Liver (tissue), 3 donors: ENCODE results near the gene NIPBL.

Experiments
- ATF3 ChIP-seq: IDR thresholded peaks from 2 replicates; pipeline ENCODE4 v1.6.1; 2016; ENCODE audit warnings: antibody characterized with exemption
- CTCF ChIP-seq: fragments of 150-350 bp; IDR thresholded peaks from 2 replicates; pipeline ENCODE4 v1.5.1; 2017; ENCODE audit warnings: improper control_type of control experiment, low read depth, low read length; ENCODE audit not compliant: missing input control
- EGR1 ChIP-seq, 2 donors: IDR thresholded peaks; 2 replicates each; pipeline ENCODE4 v1.6.1; 2016 to 2018; ENCODE audit warnings: antibody characterized with exemption in 2 of 2, low read depth in 2 of 2
- FOXA1 ChIP-seq: IDR thresholded peaks from 2 replicates; pipeline ENCODE4 v1.6.1; 2016; ENCODE audit warnings: antibody characterized with exemption
- GABPA ChIP-seq, 2 donors: IDR thresholded peaks in 1 of 2; conservative IDR thresholded peaks in 1 of 2; 2 replicates each; pipeline ENCODE4 v1.6.1; 2016; ENCODE audit warnings: antibody characterized with exemption in 2 of 2, mild to moderate bottlenecking in 1 of 2, moderate library complexity in 1 of 2
- JUND ChIP-seq, 2 donors: IDR thresholded peaks; 2 replicates each; pipeline ENCODE4 v1.6.1; 2016; ENCODE audit warnings: antibody characterized with exemption in 2 of 2
- RXRA ChIP-seq, 2 donors: IDR thresholded peaks; 2 replicates each; pipeline ENCODE4 v1.6.1; 2017 to 2018; ENCODE audit warnings: antibody characterized with exemption in 2 of 2, mild to moderate bottlenecking in 1 of 2
- SP1 ChIP-seq: IDR thresholded peaks from 2 replicates; pipeline ENCODE4 v1.6.1; 2018; ENCODE audit warnings: antibody characterized with exemption, mild to moderate bottlenecking
- YY1 ChIP-seq: IDR thresholded peaks from 2 replicates; pipeline ENCODE4 v1.6.1; 2016; ENCODE audit warnings: antibody characterized with exemption, mild to moderate bottlenecking
- TF ChIP-seq, protein P1 (sequence below): IDR thresholded peaks from 2 replicates; pipeline ENCODE4 v1.6.1; 2016; ENCODE audit warnings: antibody characterized with exemption
- TF ChIP-seq, protein P2 (sequence below): IDR thresholded peaks from 2 replicates; pipeline ENCODE4 v1.6.1; 2016; ENCODE audit warnings: antibody characterized with exemption
- TF ChIP-seq, protein P3 (sequence below): IDR thresholded peaks from 2 replicates; pipeline ENCODE4 v1.6.1; 2016; ENCODE audit warnings: antibody characterized with exemption, mild to moderate bottlenecking
- donor health status: healthy.
- donor health status: healthy.

- TF ChIP-seq YY1 (no peak), CTCF (no peak), SP1 (no peak), ATF3 (no peak), FOXA1 (no peak), GABPA (IDR thresholded peaks at IDR 0.05 in 1 of 2, conservative IDR thresholded peaks at IDR 0.05 in 1 of 2) (no peak), JUND (IDR thresholded peaks at IDR 0.05) (no peak), RXRA (IDR thresholded peaks at IDR 0.05) (no peak), EGR1 (IDR thresholded peaks at IDR 0.05; ENCODE audit: low read depth in 2 of 2) (no peak)
- TF ChIP-seq, protein P1, sequence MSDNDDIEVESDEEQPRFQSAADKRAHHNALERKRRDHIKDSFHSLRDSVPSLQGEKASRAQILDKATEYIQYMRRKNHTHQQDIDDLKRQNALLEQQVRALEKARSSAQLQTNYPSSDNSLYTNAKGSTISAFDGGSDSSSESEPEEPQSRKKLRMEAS, result no peak
- TF ChIP-seq, protein P2, sequence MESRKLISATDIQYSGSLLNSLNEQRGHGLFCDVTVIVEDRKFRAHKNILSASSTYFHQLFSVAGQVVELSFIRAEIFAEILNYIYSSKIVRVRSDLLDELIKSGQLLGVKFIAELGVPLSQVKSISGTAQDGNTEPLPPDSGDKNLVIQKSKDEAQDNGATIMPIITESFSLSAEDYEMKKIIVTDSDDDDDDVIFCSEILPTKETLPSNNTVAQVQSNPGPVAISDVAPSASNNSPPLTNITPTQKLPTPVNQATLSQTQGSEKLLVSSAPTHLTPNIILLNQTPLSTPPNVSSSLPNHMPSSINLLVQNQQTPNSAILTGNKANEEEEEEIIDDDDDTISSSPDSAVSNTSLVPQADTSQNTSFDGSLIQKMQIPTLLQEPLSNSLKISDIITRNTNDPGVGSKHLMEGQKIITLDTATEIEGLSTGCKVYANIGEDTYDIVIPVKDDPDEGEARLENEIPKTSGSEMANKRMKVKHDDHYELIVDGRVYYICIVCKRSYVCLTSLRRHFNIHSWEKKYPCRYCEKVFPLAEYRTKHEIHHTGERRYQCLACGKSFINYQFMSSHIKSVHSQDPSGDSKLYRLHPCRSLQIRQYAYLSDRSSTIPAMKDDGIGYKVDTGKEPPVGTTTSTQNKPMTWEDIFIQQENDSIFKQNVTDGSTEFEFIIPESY, result no peak
- TF ChIP-seq, protein P3, sequence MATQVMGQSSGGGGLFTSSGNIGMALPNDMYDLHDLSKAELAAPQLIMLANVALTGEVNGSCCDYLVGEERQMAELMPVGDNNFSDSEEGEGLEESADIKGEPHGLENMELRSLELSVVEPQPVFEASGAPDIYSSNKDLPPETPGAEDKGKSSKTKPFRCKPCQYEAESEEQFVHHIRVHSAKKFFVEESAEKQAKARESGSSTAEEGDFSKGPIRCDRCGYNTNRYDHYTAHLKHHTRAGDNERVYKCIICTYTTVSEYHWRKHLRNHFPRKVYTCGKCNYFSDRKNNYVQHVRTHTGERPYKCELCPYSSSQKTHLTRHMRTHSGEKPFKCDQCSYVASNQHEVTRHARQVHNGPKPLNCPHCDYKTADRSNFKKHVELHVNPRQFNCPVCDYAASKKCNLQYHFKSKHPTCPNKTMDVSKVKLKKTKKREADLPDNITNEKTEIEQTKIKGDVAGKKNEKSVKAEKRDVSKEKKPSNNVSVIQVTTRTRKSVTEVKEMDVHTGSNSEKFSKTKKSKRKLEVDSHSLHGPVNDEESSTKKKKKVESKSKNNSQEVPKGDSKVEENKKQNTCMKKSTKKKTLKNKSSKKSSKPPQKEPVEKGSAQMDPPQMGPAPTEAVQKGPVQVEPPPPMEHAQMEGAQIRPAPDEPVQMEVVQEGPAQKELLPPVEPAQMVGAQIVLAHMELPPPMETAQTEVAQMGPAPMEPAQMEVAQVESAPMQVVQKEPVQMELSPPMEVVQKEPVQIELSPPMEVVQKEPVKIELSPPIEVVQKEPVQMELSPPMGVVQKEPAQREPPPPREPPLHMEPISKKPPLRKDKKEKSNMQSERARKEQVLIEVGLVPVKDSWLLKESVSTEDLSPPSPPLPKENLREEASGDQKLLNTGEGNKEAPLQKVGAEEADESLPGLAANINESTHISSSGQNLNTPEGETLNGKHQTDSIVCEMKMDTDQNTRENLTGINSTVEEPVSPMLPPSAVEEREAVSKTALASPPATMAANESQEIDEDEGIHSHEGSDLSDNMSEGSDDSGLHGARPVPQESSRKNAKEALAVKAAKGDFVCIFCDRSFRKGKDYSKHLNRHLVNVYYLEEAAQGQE, result no peak
Measured at GRCh38 chr5:36836831-36837230, 39.7 kb upstream of the NIPBL start.
